HS-5 (cell line): ENCODE measurements around the gene CCT8.
"Not testable (repeated sequence)": the region's sequence is repeated elsewhere in the genome, so short reads cannot be mapped to it uniquely, and the experiment has no call there.

Source experiments
- DNase-seq: peaks from one replicate; pipeline ENCODE4 v3.0.0-alpha.2; 2012; ENCODE audit warnings: low read depth

The CCT8 gene

DNA sequence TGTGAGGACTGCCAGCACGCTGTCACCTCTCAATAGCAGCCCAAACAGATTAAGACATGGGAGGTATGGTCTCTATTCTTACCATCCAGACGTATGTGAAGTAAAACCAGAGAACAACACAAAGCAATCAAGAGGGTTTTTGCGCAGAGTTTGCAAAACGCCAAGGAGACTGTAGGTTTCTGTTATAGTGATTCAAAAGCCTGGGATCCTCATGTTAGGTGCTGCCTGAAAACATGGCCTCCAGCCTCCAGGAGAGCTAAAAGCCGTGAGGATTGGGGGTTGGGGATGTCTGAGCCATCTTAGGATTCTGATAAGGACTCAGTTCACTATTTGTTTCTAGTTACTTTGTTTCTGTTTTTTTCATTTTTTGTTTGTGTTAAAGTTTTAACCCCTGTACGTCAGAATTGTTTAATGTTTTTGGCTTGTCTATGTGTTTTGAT lies 4.2 kb upstream of the CCT8 start:
- no peak for DNase-seq

DNA sequence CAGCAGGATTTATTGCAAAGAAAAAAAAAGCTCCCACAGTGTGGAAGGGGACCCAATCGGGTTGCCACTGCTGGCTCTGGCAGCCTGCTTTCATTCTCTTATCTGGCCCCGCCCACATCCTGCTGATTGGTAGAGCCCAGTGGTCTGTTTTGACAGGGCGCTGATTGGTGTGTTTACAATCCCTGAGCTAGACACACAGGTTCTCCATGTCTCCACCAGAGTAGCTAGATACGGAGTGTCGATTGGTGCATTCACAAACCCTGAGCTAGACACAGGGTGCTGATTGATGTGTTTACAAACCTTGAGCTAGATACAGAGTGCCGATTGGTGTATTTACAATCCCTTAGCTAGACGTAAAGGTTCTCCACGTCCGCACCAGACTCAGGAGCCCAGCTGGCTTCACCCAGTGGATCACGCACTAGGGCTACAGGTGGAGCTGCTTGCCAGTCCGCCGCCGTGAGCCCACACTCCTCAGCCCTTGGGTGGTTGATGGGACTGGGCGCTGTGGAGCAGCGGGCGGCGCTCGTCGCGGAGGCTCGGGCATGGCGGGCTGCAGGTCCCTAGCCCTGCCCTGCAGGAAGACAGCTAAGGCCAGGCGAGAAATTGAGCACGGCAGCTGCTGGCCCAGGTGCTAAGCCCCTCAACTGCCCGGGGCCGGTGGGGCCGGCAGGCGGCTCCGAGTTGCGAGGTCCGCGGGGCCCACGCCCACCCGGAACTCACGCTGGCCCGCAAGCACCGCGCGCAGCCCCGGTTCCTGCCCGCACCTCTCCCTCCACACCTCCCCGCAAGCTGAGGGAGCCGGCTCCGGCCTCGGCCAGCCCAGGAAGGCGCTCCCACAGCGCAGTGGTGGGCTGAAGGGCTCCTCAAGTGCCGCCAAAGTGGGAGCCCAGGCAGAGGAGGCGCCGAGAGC lies 3.5 kb upstream of the CCT8 start:
- DNase-seq = not testable (repeated sequence)

- no peak for DNase-seq
Measured at GRCh38 chr21:29075706-29076466, 2.4 kb upstream of the CCT8 start.

DNA sequence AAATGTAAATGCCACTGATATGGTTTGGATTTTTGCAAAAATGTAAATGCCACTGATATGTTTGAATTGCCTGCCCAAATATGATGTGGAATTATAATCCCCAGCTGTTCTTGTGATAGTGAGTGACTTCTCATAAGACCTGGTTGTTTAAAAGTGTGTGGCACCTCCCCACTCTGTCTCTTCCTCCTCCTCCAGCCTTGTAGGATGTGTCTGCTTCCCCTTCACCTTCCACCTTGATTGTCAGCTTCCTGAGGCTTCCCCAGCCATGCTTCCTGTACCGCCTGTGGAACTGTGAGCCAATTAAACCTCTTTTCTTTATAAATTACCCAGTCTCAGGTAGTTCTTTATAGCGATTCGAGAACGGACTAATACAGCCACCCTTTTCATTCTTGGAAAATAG lies 1.3 kb upstream of the CCT8 start:
- no peak for DNase-seq

DNA sequence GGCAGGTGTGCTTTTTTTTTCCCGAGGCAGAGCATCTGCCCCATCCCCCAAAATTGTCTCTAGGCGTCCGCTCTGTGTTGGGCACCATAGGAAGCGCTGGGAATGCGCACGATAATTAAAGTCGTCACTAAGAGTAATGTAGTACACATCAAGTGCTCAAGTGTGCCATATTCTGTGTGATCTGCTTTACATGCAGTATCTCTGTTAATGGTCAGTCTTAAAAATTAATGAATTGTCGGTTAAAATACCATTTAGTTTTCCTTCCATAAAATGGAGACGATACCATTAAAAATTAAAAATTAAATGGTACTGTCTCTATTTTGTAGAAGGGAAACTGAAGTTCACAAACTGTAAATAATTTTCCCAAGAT lies 544 bp upstream of the CCT8 start:
- DNase-seq = no peak

DNA sequence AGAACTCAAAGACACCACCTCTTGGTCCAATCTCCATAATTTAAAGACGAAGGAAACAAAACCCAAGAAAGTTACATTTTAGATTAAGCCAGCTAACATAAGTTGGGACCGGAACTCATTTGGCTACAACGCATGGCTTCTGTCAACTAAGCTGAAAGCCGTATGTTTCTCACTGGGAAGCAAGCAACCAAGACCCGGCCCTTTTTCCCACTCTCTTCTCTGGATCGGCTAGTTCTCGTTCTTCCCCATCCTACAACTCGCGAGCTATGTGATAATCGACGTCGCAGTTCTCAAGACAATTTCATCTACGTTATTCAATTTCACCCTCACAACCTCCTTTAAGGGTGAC lies 601 bp downstream of the CCT8 start:
- DNase-seq = no peak

DNA sequence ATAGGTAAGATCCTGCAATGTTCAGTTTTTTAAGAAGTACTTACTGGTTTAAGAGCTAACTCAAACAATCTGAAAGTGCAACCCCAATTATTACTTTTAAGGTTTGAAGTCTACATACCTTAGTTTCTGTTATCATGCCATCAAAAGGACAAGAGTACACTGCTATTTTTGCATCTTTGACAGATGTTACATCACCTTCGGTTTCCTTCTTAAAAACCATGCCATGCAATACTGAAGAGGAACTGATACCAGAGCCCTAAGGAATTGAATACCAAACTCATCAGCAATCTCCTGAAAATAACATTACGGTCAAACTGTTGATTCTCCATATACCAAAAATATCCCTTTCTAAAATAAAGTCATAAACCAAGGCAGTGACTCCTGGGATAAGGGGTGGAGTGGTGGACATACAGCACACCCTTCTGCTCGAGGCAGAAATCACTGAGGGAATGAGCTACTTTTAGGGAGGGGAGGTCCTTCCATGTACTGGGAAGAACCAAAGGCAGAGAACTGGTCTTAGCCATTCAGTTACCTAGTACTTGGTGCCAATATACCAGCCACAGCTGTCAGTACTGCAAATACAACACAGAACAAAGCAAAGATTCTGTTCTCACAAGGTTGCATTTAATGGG lies 8.5 kb downstream of the CCT8 start:
- DNase-seq = no peak

DNA sequence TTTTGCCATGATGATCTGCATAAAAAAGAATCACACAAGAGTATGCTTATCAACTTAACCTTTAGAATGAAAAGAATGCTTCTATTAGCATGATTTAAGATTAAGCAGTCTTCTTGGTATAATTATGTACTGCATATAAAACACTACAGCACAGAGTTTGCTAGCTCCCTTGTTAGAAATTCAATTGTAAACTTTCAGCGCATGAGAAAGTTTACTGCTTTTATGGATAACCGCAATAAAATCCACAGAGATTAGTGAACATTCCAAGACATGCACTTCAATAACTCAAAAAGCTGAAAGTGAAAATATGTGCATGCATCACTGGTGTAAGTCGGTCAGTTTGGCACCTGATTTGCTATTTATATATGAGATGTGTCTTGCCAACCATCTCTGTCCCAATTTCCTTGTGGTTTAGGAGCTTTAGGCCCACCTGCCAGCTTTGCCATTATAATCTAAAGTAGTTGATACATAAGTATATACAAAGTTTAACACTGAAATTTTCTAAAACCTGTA lies 16.9 kb downstream of the CCT8 start:
- DNase-seq = no peak

DNA sequence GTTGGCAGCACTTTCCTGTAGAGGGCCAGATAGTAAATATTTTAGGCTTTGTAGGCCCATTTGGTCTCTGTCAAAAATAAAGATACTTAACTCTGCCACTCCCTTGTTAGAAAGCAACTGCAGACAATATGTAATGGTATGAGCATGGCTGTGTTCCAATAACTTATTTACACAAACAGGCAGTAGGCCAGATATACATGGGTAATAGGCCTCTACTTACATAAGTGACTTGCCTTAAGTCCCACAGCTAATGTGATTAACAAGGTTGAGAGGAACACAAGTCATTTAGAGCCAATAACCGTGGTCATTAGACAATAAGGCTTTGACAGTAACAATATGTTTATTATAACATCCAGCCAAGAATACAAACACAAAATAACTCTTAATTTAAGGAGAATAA lies 17.4 kb downstream of the CCT8 start:
- DNase-seq = no peak

GRCh38 chr21:29055080-29055479 lies 18.4 kb downstream of the CCT8 start:
- no peak for DNase-seq

DNA sequence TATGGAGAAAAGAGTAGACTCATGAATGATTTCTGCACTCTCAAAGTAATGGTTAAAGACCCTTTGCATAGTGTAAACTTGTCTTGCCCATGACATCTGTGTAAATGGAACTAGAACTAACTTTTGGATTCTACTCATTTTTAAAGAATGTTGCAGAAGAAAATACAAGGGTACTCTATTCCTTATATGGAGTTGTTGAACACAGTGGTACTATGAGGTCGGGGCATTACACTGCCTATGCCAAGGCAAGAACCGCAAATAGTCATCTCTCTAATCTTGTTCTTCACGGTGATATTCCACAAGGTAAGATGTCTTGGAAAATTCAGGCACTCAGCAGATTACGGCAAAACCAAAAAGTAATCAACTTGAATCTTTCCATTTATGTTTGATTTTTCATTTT lies 19.8 kb downstream of the CCT8 start:
- DNase-seq = no peak

DNA sequence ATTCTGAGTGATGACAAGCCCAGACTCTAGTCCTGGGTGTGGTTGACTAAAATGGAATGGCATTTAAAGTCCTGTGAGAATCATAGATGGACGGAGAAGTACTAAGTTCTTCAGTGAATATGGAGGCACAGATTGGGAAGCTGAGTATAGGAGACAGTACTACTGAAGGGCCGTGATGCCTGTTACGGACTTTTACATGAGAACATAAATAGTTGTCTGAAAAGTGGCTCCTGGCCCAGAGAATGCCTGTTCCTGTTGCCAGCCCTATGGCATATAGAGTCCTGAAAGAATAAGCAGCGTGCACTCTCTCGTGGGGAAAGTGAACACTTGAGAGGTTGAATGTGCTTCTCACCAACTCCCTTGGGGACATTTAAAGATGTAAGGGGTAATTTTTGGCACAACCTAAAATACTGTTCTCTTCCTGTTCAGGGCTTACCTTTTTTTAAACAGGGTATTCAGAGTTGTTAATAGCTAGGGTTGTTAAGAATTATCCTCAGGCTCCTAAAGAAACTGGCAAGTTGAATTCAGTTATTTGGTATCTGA lies 20.4 kb downstream of the CCT8 start:
- no peak for DNase-seq

DNA sequence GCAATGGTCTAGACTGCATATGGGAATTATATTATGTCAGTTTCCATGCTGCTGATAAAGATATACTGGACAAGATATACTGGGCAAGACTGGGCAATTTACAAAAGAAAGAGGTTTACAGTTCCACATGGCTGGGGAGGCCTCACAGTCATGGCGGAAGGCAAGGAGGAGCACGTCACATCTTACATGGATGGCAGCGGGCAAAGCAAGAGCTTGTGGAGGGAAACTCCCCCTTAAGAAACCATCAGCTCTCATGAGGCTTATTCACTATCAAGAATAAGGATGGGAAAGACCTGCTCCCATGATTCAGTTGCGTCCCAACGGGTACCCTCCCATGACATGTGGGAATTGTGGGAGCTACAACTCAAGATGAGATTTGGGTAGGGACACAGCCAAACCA lies 21.2 kb downstream of the CCT8 start:
- no peak for DNase-seq

- no peak for DNase-seq
Measured at GRCh38 chr21:29034678-29035077, 38.8 kb downstream of the CCT8 start.

- DNase-seq = no peak
Measured at GRCh38 chr21:29033871-29034270, 39.6 kb downstream of the CCT8 start.

- DNase-seq = no peak
Measured at GRCh38 chr21:29033301-29033700, 40.1 kb downstream of the CCT8 start.

DNA sequence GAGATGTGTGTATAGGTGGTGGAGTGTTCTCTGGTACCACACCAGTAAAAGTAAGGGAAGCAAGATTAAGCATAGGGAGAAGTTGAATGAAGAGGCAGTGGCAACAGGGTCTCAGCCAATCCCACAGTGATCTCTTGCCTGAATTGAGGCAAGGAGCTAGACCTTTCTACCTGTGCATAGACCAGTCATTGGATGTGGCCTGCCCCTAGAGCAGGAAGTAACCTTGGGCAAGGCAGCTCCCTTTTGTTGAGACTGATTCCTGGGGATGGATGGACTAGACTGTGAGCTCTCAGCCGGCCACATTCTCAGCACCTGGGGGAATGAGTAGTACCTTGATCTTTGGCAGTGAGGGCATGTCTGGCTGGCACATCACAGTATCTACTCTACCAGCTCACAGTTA lies 42.5 kb downstream of the CCT8 start:
- no peak for DNase-seq

GRCh38 chr21:29029524-29029923 lies 43.9 kb downstream of the CCT8 start:
- no peak for DNase-seq

- DNase-seq = no peak
Measured at GRCh38 chr21:29025328-29025713, 48.1 kb downstream of the CCT8 start.

DNA sequence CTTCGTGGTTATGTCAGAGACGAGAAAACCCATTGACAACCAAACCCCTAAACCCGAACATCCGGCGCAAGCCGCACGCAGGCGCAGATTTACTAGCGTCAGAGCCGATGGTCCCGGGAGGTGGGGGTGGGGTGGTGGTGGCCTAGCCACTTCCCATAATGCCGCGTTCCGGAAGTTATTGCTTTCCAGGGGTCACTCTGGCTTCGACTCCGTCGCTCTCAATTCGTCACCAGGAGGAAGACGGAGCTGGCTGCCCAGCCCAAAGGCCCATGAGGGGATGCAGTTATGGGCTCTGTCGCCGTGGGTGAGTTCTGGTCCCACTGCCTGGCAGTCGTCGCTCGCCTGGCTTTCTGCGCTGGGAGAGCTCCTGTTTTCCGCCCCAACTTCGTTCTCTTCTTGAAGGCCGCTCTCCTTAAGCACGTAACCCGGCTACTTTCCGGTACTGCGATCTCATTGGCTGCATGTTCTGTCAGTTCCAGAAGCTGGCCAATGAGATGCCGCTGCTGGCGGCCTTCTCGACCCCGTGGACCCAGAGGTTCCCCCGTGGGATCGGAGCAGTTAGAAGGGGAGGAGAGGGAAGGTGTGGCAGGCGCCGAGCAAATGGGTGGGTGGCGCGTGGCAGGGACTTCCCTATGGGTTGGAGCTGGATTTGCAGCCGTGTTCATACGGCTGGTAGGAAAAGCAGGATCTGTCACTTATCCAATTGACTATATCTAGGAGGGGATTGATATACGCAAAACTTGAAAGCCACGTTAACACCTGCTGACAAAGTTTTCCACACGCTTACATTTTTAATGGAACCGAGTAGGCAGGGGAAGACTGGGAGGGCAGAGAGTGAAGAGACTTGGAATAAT lies 48.7 kb downstream of the CCT8 start, which contains the start of gene USP16:
Gene USP16, plus strand, starts transcription at position 195 of the 854 bp plus-strand sequence. CDS start 3,246 bp downstream, outside the sequence.
- peak; percentile 99 for DNase-seq

DNA sequence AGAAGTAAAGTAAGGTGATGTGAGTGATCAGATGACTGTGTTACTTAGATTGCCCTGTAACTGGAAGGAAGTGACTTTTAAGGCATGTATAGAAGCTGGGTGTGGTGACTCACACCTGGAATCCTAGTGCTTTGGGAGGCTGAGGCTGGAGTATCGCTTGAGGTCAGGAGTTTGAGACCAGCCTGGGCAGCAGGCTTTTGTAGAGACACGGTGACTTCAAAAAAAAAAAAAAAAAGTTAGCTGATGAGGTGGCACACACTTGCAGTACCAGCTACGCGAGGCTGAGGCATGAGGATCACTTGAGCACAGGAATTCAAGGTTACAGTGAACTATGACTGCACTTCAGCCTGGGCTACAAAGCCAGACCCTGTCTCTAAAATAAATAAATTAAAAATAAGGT lies 51.3 kb downstream of the CCT8 start:
- DNase-seq = no peak
